Measurements from ENCODE around the gene NDUFS8. TPM values are rescaled to one million over a fixed set of nuclear protein-coding genes. Genes with fewer than 3 reads are reported as not detected.

Gene NDUFS8
- total RNA-seq, 1 donor from 2014 or later, result 125 TPM

DNA sequence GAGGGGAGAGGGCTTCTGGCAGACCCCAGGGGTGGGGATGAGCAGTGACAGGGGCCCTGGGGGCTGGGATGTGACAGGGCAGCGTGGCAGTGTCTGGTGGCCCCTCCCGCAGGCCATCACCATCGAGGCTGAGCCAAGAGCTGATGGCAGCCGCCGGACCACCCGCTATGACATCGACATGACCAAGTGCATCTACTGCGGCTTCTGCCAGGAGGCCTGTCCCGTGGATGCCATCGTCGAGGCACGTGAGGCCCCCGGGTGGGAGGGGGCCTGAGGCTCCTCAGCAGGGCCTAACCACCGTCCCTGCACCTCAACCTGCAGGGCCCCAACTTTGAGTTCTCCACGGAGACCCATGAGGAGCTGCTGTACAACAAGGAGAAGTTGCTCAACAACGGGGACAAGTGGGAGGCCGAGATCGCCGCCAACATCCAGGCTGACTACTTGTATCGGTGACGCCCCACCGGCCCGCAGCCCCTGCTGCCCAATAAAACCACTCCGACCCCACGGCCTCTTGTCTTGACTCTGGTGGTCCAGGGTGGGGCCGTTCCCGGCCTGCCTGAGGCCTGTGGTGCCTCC, 5.7 kb downstream of the NDUFS8 start:
- peaks cover 5% of the 10 kb centered on the region for H3K4me1 Mint-ChIP-seq (ENCODE audit: low read depth)
- no peak overlapping the region for H3K4me3 Mint-ChIP-seq (ENCODE audit: low read depth)
- no peaks in the 10 kb centered on the region for H3K36me3 Mint-ChIP-seq (ENCODE audit: insufficient read depth)
- H3K27ac Mint-ChIP-seq, result no peak overlapping the region
- no peaks in the 10 kb centered on the region for H3K9me3 Mint-ChIP-seq (ENCODE audit: low read depth)
- no peak for TF ChIP-seq CTCF (IDR thresholded peaks at IDR 0.05; ENCODE audit: unreplicated experiment)
- DNase-seq (ENCODE audit: low spot score, unreplicated experiment), result no peak
- no peaks in the 10 kb centered on the region for H3K27me3 Mint-ChIP-seq

DNA sequence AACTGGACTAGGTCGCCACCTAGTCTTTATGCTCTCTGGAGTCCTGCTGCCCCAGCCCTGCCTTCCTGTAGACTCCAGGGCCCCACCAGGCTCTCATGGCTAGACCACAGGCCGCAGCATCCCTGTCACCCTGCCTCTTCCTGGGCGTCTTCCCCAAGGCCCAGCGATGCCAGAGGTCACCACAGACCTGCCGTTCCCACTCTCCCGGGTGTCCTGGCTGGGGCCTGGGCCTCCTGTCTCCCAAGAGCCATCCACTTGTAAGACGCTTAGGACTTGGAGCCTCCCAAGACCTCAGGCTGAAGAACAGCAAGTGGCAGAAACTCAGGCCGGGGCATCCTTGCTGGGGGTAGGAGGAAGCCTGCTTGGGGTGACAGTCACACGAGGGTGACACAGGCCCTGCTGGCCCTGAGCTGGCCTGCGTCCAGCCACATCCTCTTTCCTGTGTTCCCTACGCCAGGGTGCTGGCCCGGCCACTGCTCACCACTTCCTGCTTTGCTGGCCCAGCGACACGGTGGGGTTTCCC, 6.3 kb downstream of the NDUFS8 start:
- Mint-ChIP-seq H3K9me3 (ENCODE audit: low read depth) (no peaks in the 10 kb centered on the region), H3K4me1 (ENCODE audit: low read depth) (peaks cover 3% of the 10 kb centered on the region), H3K36me3 (ENCODE audit: insufficient read depth) (no peaks in the 10 kb centered on the region), H3K27me3 (no peaks in the 10 kb centered on the region), H3K4me3 (ENCODE audit: low read depth) (no peak overlapping the region), H3K27ac (peak overlapping the region; percentile 62)
- TF ChIP-seq CTCF (IDR thresholded peaks at IDR 0.05; ENCODE audit: unreplicated experiment), result no peak
- DNase-seq (ENCODE audit: low spot score, unreplicated experiment), result no peak

DNA sequence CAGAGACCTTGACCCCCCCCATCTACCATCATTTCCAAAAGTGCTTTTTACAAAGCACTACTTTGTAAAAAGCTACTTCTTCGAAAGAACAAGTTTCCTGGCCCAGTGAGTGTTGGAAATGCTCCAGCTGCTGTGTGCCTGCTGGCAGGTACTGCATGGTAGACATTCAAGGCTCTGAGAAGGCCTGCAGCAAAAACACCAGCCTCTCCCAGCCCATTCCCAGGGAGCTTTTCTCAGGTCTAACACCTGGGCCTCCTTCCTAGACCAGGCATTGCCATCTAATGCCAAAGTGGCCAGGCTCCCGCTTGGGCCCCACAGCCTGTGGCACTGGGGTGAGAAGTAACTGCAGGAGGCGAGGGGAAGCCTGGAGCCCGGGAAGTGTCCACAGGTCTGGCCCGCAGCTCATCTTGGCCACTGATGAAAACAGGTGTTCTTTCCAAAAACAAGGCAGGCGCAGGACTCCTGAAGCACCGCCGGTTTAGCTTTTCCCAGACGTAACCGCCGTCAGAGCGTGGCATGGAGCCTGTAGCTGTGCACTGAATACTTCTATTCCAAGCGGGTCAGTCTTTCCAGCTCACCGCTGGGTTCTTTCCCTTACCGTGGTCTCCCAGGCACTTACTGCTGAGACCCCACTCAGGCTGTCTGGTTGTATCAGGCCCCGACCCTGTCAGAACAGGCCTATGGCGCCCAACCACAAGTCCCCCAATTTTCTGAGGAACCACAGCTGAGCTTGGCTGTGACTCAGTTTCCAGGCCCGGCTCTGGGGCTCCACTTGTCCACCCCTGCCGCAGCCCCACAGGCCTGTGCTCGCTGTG, 7.1 kb downstream of the NDUFS8 start:
- no peak overlapping the region for H3K4me3 Mint-ChIP-seq (ENCODE audit: low read depth)
- no peaks in the 10 kb centered on the region for H3K27me3 Mint-ChIP-seq
- no peak for TF ChIP-seq CTCF (IDR thresholded peaks at IDR 0.05; ENCODE audit: unreplicated experiment)
- no peaks in the 10 kb centered on the region for H3K36me3 Mint-ChIP-seq (ENCODE audit: insufficient read depth)
- H3K27ac Mint-ChIP-seq, result no peak overlapping the region
- peaks cover 2% of the 10 kb centered on the region for H3K4me1 Mint-ChIP-seq (ENCODE audit: low read depth)
- H3K9me3 Mint-ChIP-seq (ENCODE audit: low read depth), result no peaks in the 10 kb centered on the region
- no peak for DNase-seq (ENCODE audit: low spot score, unreplicated experiment)

DNA sequence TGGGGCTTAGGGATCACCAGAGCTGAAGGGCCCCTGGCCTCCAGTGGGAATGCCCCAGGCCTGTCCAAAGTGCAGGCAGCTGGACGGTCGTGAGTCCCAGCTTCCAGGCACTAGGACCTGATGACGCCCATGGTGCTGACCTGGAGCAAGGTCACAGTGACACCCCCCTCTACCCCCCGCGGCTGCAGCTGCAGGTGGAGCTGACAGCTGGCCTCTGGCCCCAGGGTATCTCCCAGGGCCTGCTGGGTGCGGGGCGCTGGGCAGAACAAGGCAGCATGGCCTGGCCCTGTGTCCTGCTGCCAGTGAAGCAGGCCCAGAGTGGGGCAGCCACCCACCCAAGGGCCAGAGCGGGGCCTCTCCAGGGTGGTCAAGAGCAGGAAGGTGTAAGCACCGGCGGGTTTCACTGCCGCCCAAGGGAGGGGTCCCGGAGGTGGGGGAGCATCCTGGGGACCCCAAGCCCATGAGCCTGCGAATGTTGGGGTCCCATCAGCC, 7.8 kb downstream of the NDUFS8 start:
- H3K4me3 Mint-ChIP-seq (ENCODE audit: low read depth), result no peak overlapping the region
- no peak for TF ChIP-seq CTCF (IDR thresholded peaks at IDR 0.05; ENCODE audit: unreplicated experiment)
- H3K9me3 Mint-ChIP-seq (ENCODE audit: low read depth), result no peaks in the 10 kb centered on the region
- H3K27ac Mint-ChIP-seq, result no peak overlapping the region
- no peaks in the 10 kb centered on the region for H3K27me3 Mint-ChIP-seq
- H3K36me3 Mint-ChIP-seq (ENCODE audit: insufficient read depth), result no peaks in the 10 kb centered on the region
- peaks cover 2% of the 10 kb centered on the region for H3K4me1 Mint-ChIP-seq (ENCODE audit: low read depth)
- DNase-seq (ENCODE audit: low spot score, unreplicated experiment), result no peak

DNA sequence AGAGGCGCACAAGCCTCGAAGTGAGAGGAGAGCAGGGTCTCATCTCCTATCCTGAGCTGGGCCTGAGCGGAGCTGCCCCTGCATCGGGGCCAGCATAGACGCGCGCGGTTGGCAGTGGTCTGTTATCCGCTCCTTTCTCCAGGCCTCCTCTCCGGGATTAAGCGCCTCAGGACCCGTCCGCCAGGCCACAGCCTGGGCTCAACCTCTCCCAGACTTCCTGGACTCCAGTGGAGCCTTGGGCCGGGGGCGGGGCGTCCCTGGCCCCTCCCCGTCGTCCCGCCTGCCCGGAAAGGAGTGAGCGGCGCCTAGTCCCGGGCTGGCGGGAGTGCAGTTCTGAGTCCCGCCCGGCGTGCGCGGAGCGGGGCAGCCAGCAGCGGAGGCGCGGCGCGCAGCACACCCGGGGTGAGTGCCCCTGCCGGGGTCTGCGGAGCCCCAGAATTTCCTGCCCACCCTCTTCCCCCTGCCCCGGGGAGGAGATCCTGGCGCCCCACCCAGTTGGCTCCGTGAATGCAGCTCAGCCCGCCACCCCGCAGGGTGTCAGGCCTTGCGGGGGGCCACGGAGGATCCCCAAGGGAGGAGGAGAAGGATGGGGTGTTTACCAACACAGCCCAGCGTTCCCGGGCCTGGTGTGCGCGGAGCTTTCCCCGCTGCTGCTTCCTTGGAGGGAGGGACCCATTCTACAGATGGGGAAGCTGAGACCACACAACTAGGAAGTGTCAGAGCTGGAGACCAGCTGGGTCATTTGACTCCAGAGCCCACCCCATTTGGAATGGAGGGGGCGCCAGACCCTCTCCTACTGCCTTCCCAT, 8.4 kb downstream of the NDUFS8 start, which contains the start of gene TCIRG1:
Gene TCIRG1 (plus strand): TSS at position 308 of the 808 bp plus-strand sequence. CDS start 2,247 bp downstream, outside the sequence.
- Mint-ChIP-seq H3K9me3 (ENCODE audit: low read depth) (no peaks in the 10 kb centered on the region), H3K36me3 (ENCODE audit: insufficient read depth) (no peaks in the 10 kb centered on the region), H3K4me3 (ENCODE audit: low read depth) (peak within 1 kb of the TSS; percentile 41), H3K4me1 (ENCODE audit: low read depth) (peaks cover 2% of the 10 kb centered on the region), H3K27ac (no peak within 1 kb of the TSS), H3K27me3 (no peaks in the 10 kb centered on the region)
- DNase-seq (ENCODE audit: low spot score, unreplicated experiment), result no peak
- no peak for TF ChIP-seq CTCF (IDR thresholded peaks at IDR 0.05; ENCODE audit: unreplicated experiment)

Data from progenitor cell of endocrine pancreas (in vitro differentiated cells).